ENCODE measurements around the gene PRKCA.

PRKCA gene

DNA sequence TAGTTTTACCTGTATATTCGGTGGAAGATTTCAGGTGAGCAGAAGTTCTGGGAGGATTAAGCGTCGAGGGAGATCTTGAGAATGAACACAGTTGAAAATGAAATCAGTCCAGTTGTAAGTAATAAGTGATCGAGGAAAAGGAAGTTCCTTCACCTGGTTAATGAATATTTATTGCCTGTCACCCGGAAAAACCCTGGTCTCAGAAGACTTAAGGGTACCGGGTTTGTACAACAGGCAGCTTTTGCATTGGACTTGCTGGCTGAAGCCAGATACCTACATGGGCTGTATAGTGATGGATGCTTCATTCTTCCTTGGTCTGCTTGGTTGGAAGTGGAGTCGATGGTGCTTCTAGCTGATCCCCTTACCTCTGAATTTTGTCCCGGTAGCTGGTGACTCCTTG is 72.7 kb downstream of the PRKCA start:
- no peak for DNase-seq
- Mint-ChIP-seq H3K9me3 (no peaks in the 10 kb centered on the region), H3K4me3 (peak overlapping the region; percentile 40 to 57), H3K4me1 (ENCODE audit: low read depth in 2 of 2) (peaks cover 0 to 18% of the 10 kb centered on the region in 2 donors), H3K36me3 (ENCODE audit: insufficient read depth) (peaks cover 6% of the 10 kb centered on the region), H3K27ac (peak overlapping the region; percentile 80 to 88), H3K27me3 (no peaks in the 10 kb centered on the region)
- no peak for ATAC-seq (replicated peaks)

DNA sequence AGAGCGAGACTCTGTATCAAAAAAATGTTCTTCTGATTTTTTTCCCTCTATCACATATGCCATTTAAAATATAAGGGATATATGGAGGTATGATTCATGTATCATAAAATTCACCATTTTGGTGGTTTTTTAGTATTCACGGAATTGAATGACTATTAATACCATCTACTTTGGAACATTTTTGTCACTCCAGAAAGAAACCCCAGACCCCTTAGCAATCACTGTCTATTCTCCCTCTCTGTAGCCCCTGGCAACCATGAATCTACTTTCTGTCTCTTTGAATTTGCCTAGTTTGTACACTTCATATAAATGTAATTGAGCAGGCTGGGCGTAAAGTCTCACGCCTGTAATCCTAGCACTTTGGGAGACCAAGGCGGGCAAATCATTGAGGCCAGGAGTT is 75.9 kb downstream of the PRKCA start:
- Mint-ChIP-seq H3K27me3 (no peaks in the 10 kb centered on the region), H3K4me3 (no peak overlapping the region), H3K36me3 (ENCODE audit: insufficient read depth) (peaks cover 3% of the 10 kb centered on the region), H3K9me3 (no peaks in the 10 kb centered on the region), H3K4me1 (ENCODE audit: low read depth in 2 of 2) (peaks cover 0 to 19% of the 10 kb centered on the region in 2 donors), H3K27ac (peak overlapping the region in 1 of 2 donors; percentile 31)
- ATAC-seq (replicated peaks): no peak
- DNase-seq: no peak

DNA sequence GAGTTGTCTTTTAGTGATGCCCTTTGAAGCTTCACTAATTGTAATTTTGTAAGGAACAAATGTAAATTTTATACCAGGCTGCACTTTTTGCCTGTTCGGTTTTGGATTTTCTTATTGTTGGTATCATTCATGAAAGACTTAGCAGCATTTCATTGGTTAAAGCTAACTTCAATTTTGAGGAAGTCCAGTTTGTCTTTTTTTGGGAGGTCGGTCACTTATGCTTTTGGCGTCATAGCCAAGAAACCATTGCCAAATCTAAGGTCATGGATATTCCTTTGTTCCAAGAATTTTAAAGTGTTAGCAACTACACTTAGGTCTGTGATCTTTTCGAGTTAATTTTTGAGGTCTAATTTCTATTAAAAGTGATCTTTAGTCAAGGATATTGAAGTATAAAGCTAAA is 77.1 kb downstream of the PRKCA start:
- Mint-ChIP-seq H3K36me3 (ENCODE audit: insufficient read depth) (peaks cover 3% of the 10 kb centered on the region), H3K9me3 (no peaks in the 10 kb centered on the region), H3K27ac (no peak overlapping the region), H3K4me3 (no peak overlapping the region), H3K27me3 (no peaks in the 10 kb centered on the region), H3K4me1 (ENCODE audit: low read depth in 2 of 2) (peaks cover 0 to 13% of the 10 kb centered on the region in 2 donors)
- ATAC-seq (replicated peaks) (no peak), DNase-seq (no peak)

DNA sequence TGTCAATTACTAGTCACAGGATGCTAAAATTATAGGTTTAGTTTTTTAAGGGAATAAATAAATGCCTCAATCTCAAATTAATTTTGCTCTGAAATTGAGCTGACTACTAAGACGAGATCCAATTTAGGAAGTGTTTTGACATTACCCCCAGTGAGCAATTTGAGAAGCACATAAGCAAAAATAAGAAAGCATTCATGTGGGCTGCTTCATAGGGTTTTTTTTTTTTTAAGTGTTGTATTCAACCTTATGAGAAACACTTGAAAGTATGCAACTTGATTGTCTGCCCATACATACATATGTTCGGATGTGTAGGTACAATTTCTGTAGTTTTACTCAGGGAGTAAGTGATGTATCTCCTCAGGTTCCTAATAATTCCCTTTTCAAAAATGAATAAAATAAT is 77.6 kb downstream of the PRKCA start:
- ATAC-seq (replicated peaks): no peak
- Mint-ChIP-seq H3K4me3 (no peak overlapping the region), H3K27ac (no peak overlapping the region), H3K9me3 (no peaks in the 10 kb centered on the region), H3K4me1 (ENCODE audit: low read depth in 2 of 2) (peaks cover 0 to 10% of the 10 kb centered on the region in 2 donors), H3K36me3 (ENCODE audit: insufficient read depth) (peaks cover 3% of the 10 kb centered on the region), H3K27me3 (no peaks in the 10 kb centered on the region)
- no peak for DNase-seq

DNA sequence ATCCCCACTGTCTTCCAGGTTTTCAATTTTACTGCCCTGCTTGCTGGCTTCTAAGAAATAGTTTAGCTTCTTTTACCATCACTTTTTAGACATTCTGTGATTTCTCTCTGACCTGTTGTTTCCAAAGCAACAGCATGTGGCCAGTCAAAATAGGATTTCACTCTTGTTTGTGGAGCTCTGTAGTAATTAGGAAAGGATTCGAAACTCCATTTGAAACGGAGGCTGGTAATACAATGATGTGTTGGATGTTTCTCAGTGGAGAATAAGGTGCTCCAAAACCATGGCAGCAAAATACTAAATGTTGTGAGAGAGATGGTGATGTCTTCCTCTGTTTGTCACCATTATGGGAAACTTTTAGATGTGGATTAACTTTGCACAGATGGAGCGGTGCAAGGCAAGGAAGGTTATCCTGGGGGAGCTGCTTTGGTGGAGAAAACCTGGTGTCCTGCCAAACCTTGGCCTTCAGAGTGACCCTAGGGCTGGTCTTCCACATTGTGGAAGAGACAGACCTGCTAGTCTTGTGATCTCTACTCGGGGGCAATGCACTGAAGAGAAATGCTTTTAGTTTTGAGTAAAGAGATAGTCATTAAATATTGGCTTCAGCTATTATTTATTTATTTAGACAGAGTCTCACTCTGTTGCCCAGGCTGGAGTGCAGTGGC is 79.4 kb downstream of the PRKCA start:
- H3K4me3 Mint-ChIP-seq: no peak overlapping the region
- H3K36me3 Mint-ChIP-seq (ENCODE audit: insufficient read depth): no peaks in the 10 kb centered on the region
- ATAC-seq (replicated peaks) (no peak), DNase-seq (no peak)
- H3K9me3 Mint-ChIP-seq: no peaks in the 10 kb centered on the region
- H3K4me1 Mint-ChIP-seq (ENCODE audit: low read depth in 2 of 2): peaks cover 5 to 7% of the 10 kb centered on the region in 2 donors
- no peak overlapping the region for H3K27ac Mint-ChIP-seq
- H3K27me3 Mint-ChIP-seq: no peaks in the 10 kb centered on the region

DNA sequence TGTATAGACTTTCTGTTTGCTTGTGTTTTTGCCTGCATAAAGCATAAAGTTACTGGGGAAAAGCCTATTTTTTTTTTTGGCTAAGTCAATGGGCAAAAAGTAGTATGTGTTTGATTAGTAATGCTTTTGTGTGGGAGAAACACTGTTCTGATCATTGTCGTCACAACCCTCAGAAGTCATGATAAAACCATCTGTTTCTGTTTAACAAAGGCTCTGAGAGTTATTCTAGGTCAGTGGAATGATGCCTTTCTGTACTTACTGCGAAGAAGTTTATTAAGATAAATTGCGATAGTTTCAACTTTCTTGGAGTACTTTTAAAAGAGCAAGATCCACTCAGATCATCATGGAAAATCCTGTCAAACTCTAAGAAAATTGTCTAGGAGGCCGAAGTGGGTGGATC is 80.9 kb downstream of the PRKCA start:
- H3K27me3 Mint-ChIP-seq: no peaks in the 10 kb centered on the region
- no peaks in the 10 kb centered on the region for H3K9me3 Mint-ChIP-seq
- H3K4me3 Mint-ChIP-seq: no peak overlapping the region
- no peak for DNase-seq
- no peak overlapping the region for H3K27ac Mint-ChIP-seq
- ATAC-seq (replicated peaks): no peak
- H3K36me3 Mint-ChIP-seq (ENCODE audit: insufficient read depth): no peaks in the 10 kb centered on the region
- H3K4me1 Mint-ChIP-seq (ENCODE audit: low read depth in 2 of 2): peaks cover 9 to 10% of the 10 kb centered on the region in 2 donors

DNA sequence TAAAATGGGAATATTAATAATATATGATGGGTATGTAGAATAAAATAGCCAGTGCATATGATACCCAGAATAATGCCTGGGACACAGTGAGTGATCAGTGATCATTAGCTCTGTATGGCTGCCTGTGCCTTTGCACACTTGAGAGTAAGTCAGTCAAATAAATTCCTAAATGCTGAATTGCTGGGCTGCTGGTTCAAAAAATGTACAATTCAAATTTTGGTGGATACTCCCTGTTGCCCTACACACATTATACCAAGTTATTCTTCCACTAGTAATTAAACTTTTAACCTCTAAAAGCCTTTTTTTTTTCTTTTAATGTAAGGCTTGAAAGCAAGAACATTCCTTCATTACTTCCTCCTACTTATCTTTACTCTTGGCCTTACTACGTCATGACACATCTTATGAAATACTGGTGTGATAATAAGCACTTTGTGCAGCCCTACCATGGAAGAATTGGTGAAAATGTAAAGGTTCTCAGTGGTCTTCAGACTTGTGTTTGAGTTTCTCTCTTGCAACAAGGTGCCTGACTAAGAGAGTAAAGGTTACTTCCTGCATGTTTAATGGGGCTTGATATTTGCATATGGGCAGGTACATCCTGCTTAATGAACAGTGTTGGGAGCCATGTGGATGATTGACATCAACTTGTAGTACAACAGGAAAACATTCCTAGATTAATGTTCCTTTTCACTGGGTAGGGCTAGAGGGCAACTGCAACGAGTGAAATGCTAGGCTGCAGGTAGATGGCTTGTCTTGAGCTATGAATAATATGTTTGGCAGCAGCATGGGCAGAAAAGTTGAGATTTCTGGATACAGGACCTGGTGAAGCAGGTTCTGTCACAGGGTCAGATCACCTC is 84.3 kb downstream of the PRKCA start:
- Mint-ChIP-seq H3K4me3 (no peak overlapping the region), H3K36me3 (ENCODE audit: insufficient read depth) (no peaks in the 10 kb centered on the region), H3K27ac (peak overlapping the region in 1 of 2 donors; percentile 58)

DNA sequence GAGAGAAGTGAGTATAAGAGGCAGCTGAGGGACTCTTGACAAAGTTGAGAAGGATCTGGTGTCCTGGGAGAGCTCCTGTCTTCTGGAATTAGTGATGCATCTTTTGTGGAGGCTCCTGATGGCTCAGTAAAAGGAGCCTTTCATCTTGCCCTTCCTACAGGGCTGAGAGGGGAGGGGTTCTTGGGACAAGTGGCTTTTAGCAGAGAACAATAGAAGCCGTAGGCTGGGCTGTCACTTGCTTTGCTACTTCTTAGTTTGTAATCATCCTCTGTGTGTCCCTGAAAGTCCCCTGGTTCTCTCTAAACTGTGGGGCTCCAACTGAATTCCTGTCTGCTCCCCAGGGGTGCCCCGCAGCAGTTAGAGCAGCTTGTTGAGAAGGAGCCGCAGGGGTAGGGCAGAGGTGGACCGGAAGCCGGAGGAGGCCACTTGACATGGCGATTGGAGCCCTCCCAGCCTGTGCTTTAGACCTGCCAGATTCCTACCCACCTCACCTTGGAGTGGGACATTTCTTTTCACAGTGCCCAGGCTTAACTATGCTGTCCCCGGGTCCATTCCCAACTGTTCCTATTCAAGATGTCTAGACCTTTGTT is 85.1 kb downstream of the PRKCA start:
- Mint-ChIP-seq H3K4me3 (no peak overlapping the region), H3K27me3 (no peaks in the 10 kb centered on the region), H3K9me3 (no peaks in the 10 kb centered on the region), H3K27ac (peak overlapping the region in 1 of 2 donors; percentile 58), H3K4me1 (ENCODE audit: low read depth in 2 of 2) (peaks cover 9 to 14% of the 10 kb centered on the region in 2 donors), H3K36me3 (ENCODE audit: insufficient read depth) (no peaks in the 10 kb centered on the region)
- no peak for ATAC-seq (replicated peaks)
- DNase-seq: no peak

More for the DNA sequence above, 84.3 kb downstream of the PRKCA start:
- DNase-seq (no peak), ATAC-seq (replicated peaks) (no peak)
- peaks cover 9 to 14% of the 10 kb centered on the region in 2 donors for H3K4me1 Mint-ChIP-seq (ENCODE audit: low read depth in 2 of 2)
- H3K27me3 Mint-ChIP-seq: no peaks in the 10 kb centered on the region
- no peaks in the 10 kb centered on the region for H3K9me3 Mint-ChIP-seq

DNA sequence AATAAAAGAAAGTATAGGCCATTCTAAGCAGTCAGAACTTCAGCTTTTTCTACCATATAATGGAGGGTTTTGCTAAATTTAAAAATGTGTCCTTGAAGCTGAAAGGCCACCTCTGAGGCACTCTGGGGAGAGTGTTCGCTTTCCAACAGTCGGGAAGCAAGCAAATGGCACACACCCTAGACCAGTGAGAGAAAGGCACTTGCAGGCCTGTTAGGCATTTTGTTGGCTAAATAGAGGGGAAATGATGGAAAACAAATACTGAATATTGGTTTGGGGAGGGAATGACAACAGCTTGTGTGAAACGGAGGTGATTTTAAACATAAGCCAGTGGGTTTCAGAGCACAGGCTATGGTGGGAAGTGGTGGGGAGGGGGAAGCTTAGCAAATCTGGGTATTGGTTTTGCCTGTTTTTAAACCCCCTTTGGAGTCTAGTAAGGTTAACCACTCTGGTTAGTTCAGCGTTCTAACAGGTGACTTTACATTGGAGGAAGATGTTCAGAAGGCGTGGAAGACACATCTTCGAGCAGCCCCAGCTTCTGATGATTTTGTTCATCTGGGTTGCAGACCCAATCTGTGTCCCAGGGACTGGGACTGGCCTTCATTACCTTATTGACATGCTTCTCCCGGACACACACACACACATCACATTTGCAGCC is 90.5 kb downstream of the PRKCA start:
- no peak for DNase-seq
- no peak for ATAC-seq (replicated peaks)
- Mint-ChIP-seq H3K27ac (no peak overlapping the region), H3K9me3 (no peaks in the 10 kb centered on the region), H3K4me3 (no peak overlapping the region), H3K4me1 (ENCODE audit: low read depth in 2 of 2) (peaks cover 0 to 4% of the 10 kb centered on the region in 2 donors), H3K27me3 (no peaks in the 10 kb centered on the region), H3K36me3 (ENCODE audit: insufficient read depth) (peaks cover 3% of the 10 kb centered on the region)

DNA sequence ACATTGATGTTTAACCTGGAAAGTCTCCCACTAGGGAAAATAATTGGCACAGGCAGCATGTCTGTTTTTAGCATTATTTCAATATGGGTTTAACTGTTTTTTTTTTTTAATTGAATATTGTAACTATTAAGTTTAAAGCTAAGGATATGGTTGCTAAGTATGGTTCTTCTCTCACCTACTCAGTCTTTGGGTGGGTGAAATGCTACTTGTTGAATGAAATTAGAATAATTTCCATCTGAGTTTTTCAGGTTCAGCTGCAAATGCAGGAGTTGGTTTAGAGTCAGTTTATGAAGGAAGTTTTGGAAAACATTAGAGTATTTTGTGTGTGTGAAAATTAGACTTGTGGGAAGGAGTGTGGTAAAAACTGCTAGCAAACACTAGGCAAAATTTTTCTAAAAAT is 93.5 kb downstream of the PRKCA start:
- no peak for DNase-seq
- no peaks in the 10 kb centered on the region for H3K27me3 Mint-ChIP-seq
- no peak for ATAC-seq (replicated peaks)
- peaks cover 8 to 15% of the 10 kb centered on the region in 2 donors for H3K4me1 Mint-ChIP-seq (ENCODE audit: low read depth in 2 of 2)
- peaks cover 3% of the 10 kb centered on the region for H3K36me3 Mint-ChIP-seq (ENCODE audit: insufficient read depth)
- no peak overlapping the region for H3K4me3 Mint-ChIP-seq
- peak overlapping the region in 1 of 2 donors; percentile 29 for H3K27ac Mint-ChIP-seq
- no peaks in the 10 kb centered on the region for H3K9me3 Mint-ChIP-seq

DNA sequence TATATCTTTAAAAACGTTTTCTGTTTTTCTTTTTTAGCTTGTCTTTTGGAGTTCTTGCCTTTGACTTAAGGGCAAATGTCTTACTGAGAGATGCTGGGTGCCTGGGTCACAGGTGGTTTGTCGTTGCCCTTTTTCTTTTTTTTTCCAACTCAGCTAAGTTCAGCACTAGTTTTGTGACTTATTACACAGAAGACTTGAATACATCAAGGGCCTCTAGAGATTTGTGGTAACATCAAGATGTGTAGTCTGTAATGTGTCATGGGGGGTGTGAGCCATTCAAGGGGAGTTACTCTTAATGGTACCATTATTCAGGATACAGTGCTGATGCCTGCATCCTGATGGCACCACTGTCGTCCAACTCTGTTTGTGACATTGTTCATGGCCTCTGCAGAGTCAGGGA is 95.1 kb downstream of the PRKCA start:
- peaks cover 3% of the 10 kb centered on the region for H3K36me3 Mint-ChIP-seq (ENCODE audit: insufficient read depth)
- no peak for DNase-seq
- peaks cover 14 to 16% of the 10 kb centered on the region in 2 donors for H3K4me1 Mint-ChIP-seq (ENCODE audit: low read depth in 2 of 2)
- H3K4me3 Mint-ChIP-seq: no peak overlapping the region
- H3K27ac Mint-ChIP-seq: no peak overlapping the region
- no peaks in the 10 kb centered on the region for H3K9me3 Mint-ChIP-seq
- H3K27me3 Mint-ChIP-seq: no peaks in the 10 kb centered on the region
- no peak for ATAC-seq (replicated peaks)

DNA sequence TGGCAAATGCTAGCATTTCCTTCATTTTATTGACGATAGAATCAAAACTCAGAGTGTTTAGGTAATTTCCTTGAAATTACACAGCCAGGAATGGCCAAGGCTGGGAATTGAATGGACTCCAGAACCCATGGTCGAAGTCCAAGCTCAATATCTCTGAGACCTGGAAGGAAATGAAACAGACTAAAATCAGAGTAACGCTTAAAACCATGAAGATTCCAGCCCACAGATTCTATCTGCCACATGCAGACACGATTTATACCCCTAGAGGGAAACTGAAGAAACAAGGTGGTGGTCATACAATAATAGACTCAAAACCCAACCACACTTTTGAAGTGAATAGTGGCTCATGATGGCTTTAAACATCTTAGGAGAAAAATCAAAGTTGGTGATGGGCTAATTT is 95.6 kb downstream of the PRKCA start:
- Mint-ChIP-seq H3K27ac (no peak overlapping the region), H3K4me1 (ENCODE audit: low read depth in 2 of 2) (peaks cover 14 to 16% of the 10 kb centered on the region in 2 donors)

DNA sequence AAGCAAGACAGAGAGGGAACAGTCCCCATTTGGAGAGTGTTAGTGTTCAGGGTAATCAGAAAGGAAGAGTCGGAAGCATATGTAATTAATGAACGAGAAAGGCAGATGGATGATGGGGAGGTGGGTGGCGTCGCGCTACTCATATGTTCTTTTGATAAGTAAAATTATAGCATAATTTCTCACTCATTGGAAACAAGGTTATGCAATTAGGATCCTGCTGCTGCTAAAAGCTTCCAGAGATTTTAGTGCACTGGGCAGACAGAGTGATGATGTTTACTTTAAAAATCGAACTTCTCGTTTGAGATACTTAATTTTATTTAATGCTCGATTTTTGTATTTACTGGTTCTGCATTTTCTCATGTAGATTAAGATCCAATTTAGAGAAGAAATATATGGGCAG is 96.2 kb downstream of the PRKCA start:
- ATAC-seq (replicated peaks): no peak
- Mint-ChIP-seq H3K27me3 (no peaks in the 10 kb centered on the region), H3K9me3 (no peaks in the 10 kb centered on the region), H3K4me3 (no peak overlapping the region), H3K36me3 (ENCODE audit: insufficient read depth) (peaks cover 3% of the 10 kb centered on the region), H3K4me1 (ENCODE audit: low read depth in 2 of 2) (peaks cover 14 to 16% of the 10 kb centered on the region in 2 donors), H3K27ac (no peak overlapping the region)
- no peak for DNase-seq

More for the DNA sequence above, 95.6 kb downstream of the PRKCA start:
- Mint-ChIP-seq H3K4me3 (no peak overlapping the region), H3K36me3 (ENCODE audit: insufficient read depth) (peaks cover 3% of the 10 kb centered on the region), H3K9me3 (no peaks in the 10 kb centered on the region), H3K27me3 (no peaks in the 10 kb centered on the region)
- DNase-seq (no peak), ATAC-seq (replicated peaks) (no peak)

All from effector memory CD8-positive, alpha-beta T cell (primary cell).